H1 (cell line): ENCODE measurements around the gene FRMPD2. TPM values are rescaled to one million over a fixed set of nuclear protein-coding genes. Genes with fewer than 3 reads are reported as not detected.

Experiments
- ASH2L ChIP-seq: fragments of 200-600, 300-600 bp; sonication (generic); IDR thresholded peaks from one replicate; pipeline ENCODE4 v1.7.1; 2017; ENCODE audit warnings: low read length
- BRCA1 ChIP-seq: IDR thresholded peaks from 2 replicates; pipeline ENCODE4 v1.6.1; 2012; ENCODE audit warnings: low read depth, low read length, improper control_type of control experiment
- CEBPB ChIP-seq: IDR thresholded peaks from 2 replicates; pipeline ENCODE4 v1.6.1; 2012; ENCODE audit warnings: low read depth, low read length
- GTF2F1 ChIP-seq: IDR thresholded peaks from 2 replicates; pipeline ENCODE4 v1.6.1; 2012; ENCODE audit warnings: low read depth, low read length, improper control_type of control experiment, borderline replicate concordance
- HDAC2 ChIP-seq, 2 experiments: fragments of 300-600 bp in 1 of 2; sonication (generic) in 1 of 2; IDR thresholded peaks; 2 replicates each; pipeline ENCODE4 v1.6.1; 2011 to 2012; ENCODE audit warnings: low read depth in 2 of 2, low read length in 2 of 2, mild to moderate bottlenecking in 2 of 2, moderate library complexity in 2 of 2, borderline replicate concordance in 1 of 2, inconsistent platforms in 1 of 2
- NANOG ChIP-seq: IDR thresholded peaks from 2 replicates; pipeline ENCODE4 v1.6.1; 2011; ENCODE audit warnings: low read length, low read depth, mild to moderate bottlenecking, inconsistent platforms; ENCODE audit not compliant: insufficient read depth, poor library complexity, severe bottlenecking
- NRF1 ChIP-seq: IDR thresholded peaks from 2 replicates; pipeline ENCODE4 v1.6.1; 2011; ENCODE audit warnings: mild to moderate bottlenecking, low read depth, low read length, improper control_type of control experiment
- RAD21 ChIP-seq, 2 experiments: IDR thresholded peaks in 1 of 2; conservative IDR thresholded peaks in 1 of 2; 2 replicates each; pipeline ENCODE4 v1.6.1; 2011; ENCODE audit warnings: low read depth in 2 of 2, low read length in 2 of 2, improper control_type of control experiment in 1 of 2, inconsistent platforms in 1 of 2, mild to moderate bottlenecking in 1 of 2, moderate library complexity in 1 of 2
- SP1 ChIP-seq: IDR thresholded peaks from 2 replicates; pipeline ENCODE4 v1.6.1; 2011; ENCODE audit warnings: low read depth, low read length
- polyA plus RNA-seq, 7 experiments: library from polyadenylated mRNA; depleted of rRNA in 3 of 7; stranded (reverse) in 5 of 7; unstranded in 2 of 7; fragments of >200 nt in 5 of 7; fragments of 200-250 nt in 2 of 7; gene quantifications; 1 replicate in 5 of 7; 2 replicates in 1 of 7; 4 replicates in 1 of 7; pipeline versions ENCODE4 v1.2.1 to v1.2.3, GENCODE V29; 2011 to 2013; ENCODE audit warnings: missing spikeins in 2 of 7, mixed read lengths in 2 of 7
- total RNA-seq: library from RNA; stranded (reverse); fragmentation: NEBNext Ultra II Directional; extraction: Animal tissue kit (Norgen Biotek cat#: 25700); gene quantifications from 2 replicates; pipeline ENCODE4 v1.2.1, GENCODE V29; 2021
- TF ChIP-seq, protein P1 (sequence below): fragments of 300-600 bp; sonication (generic); IDR thresholded peaks from 2 replicates; pipeline ENCODE4 v1.7.1; 2012; ENCODE audit warnings: low read length, moderate library complexity, mild to moderate bottlenecking, inconsistent platforms; ENCODE audit not compliant: insufficient replicate concordance

FRMPD2 gene
- total and polyA plus RNA-seq, 2 of the 8 experiments (the other 6 are each of a cell fraction or from before 2014, with no cell fraction given), result 0.07 to 0.47 TPM

- TF ChIP-seq, protein P1, sequence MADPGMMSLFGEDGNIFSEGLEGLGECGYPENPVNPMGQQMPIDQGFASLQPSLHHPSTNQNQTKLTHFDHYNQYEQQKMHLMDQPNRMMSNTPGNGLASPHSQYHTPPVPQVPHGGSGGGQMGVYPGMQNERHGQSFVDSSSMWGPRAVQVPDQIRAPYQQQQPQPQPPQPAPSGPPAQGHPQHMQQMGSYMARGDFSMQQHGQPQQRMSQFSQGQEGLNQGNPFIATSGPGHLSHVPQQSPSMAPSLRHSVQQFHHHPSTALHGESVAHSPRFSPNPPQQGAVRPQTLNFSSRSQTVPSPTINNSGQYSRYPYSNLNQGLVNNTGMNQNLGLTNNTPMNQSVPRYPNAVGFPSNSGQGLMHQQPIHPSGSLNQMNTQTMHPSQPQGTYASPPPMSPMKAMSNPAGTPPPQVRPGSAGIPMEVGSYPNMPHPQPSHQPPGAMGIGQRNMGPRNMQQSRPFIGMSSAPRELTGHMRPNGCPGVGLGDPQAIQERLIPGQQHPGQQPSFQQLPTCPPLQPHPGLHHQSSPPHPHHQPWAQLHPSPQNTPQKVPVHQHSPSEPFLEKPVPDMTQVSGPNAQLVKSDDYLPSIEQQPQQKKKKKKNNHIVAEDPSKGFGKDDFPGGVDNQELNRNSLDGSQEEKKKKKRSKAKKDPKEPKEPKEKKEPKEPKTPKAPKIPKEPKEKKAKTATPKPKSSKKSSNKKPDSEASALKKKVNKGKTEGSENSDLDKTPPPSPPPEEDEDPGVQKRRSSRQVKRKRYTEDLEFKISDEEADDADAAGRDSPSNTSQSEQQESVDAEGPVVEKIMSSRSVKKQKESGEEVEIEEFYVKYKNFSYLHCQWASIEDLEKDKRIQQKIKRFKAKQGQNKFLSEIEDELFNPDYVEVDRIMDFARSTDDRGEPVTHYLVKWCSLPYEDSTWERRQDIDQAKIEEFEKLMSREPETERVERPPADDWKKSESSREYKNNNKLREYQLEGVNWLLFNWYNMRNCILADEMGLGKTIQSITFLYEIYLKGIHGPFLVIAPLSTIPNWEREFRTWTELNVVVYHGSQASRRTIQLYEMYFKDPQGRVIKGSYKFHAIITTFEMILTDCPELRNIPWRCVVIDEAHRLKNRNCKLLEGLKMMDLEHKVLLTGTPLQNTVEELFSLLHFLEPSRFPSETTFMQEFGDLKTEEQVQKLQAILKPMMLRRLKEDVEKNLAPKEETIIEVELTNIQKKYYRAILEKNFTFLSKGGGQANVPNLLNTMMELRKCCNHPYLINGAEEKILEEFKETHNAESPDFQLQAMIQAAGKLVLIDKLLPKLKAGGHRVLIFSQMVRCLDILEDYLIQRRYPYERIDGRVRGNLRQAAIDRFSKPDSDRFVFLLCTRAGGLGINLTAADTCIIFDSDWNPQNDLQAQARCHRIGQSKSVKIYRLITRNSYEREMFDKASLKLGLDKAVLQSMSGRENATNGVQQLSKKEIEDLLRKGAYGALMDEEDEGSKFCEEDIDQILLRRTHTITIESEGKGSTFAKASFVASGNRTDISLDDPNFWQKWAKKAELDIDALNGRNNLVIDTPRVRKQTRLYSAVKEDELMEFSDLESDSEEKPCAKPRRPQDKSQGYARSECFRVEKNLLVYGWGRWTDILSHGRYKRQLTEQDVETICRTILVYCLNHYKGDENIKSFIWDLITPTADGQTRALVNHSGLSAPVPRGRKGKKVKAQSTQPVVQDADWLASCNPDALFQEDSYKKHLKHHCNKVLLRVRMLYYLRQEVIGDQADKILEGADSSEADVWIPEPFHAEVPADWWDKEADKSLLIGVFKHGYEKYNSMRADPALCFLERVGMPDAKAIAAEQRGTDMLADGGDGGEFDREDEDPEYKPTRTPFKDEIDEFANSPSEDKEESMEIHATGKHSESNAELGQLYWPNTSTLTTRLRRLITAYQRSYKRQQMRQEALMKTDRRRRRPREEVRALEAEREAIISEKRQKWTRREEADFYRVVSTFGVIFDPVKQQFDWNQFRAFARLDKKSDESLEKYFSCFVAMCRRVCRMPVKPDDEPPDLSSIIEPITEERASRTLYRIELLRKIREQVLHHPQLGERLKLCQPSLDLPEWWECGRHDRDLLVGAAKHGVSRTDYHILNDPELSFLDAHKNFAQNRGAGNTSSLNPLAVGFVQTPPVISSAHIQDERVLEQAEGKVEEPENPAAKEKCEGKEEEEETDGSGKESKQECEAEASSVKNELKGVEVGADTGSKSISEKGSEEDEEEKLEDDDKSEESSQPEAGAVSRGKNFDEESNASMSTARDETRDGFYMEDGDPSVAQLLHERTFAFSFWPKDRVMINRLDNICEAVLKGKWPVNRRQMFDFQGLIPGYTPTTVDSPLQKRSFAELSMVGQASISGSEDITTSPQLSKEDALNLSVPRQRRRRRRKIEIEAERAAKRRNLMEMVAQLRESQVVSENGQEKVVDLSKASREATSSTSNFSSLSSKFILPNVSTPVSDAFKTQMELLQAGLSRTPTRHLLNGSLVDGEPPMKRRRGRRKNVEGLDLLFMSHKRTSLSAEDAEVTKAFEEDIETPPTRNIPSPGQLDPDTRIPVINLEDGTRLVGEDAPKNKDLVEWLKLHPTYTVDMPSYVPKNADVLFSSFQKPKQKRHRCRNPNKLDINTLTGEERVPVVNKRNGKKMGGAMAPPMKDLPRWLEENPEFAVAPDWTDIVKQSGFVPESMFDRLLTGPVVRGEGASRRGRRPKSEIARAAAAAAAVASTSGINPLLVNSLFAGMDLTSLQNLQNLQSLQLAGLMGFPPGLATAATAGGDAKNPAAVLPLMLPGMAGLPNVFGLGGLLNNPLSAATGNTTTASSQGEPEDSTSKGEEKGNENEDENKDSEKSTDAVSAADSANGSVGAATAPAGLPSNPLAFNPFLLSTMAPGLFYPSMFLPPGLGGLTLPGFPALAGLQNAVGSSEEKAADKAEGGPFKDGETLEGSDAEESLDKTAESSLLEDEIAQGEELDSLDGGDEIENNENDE, result no peak
- TF ChIP-seq SP1 (no peak), CEBPB (no peak), GTF2F1 (no peak), ASH2L (no peak), HDAC2 (IDR thresholded peaks at IDR 0.05; ENCODE audit: borderline replicate concordance in 1 of 2, low read depth in 2 of 2, low read length in 2 of 2) (no peak), RAD21 (IDR thresholded peaks at IDR 0.05 in 1 of 2, conservative IDR thresholded peaks at IDR 0.05 in 1 of 2; ENCODE audit: low read depth in 2 of 2, low read length in 2 of 2) (no peak), NANOG (no peak), BRCA1 (no peak), NRF1 (no peak)
Observed at GRCh38 chr10:48210966-48211365, 63.5 kb downstream of the FRMPD2 start (continued).
